Heart left ventricle (tissue), 13 donors: ENCODE measurements around the gene PGD.
"Not testable (repeated sequence)": the region's sequence is repeated elsewhere in the genome, so short reads cannot be mapped to it uniquely, and the experiment has no call there.

Experiments used
- CTCF ChIP-seq, 12 donors: fragments of 200-600 bp; sonication (generic) in 4 of 12; IDR thresholded peaks; one replicate each; pipeline versions ENCODE4 v1.5.0 to v1.8.0; 2018 to 2022; ENCODE audit warnings: antibody characterized with exemption in 12 of 12, mild to moderate bottlenecking in 5 of 12
- POLR2A ChIP-seq, 2 donors: fragments of 450-650 bp; IDR thresholded peaks; one replicate each; pipeline ENCODE4 v1.6.1; 2017; ENCODE audit warnings: antibody characterized with exemption in 2 of 2, mild to moderate bottlenecking in 2 of 2, moderate library complexity in 2 of 2
- donor health status: ischemic (EF 13 %, LVEDD 7.1; RV severe dilation, severe dysfunction).
- donor health status: DM: no; HTN: yes; CAD: no.
- donor health status: DM: no; HTN: no; CAD: no.
- donor health status: ischemic (EF 25% LVEDD 6.9; RV normal size, moderate dysfunction).
- donor health status: ischemic (EF 25% LVEDD 5.7; RV mildly dilated, moderate dysfunction).
- donor health status: ischemic (EF 35%, LVEDD 5.7; RV mildly dilated, moderate dysfunction).
- donor health status: nonischemic (EF 11% LVEDD 7.7; RV severe dilation, severe dysfunction).
- donor health status: DM: yes; HTN: yes; CAD: no.
- donor health status: PGD.
- donor health status: ischemic (EF 29% LVEDD 5.4; RV normal size, mild dysfunction).
- donor health status: nonischemic (EF 23%, LVEDD 6.1; RV moderate dilation, normal function).

- not testable (repeated sequence) for TF ChIP-seq CTCF, POLR2A (IDR thresholded peaks at IDR 0.05)
Measured at GRCh38 chr1:10426535-10426848, 27.6 kb downstream of the PGD start.
